Activated CD8-positive, alpha-beta memory T cell treated with anti-CD3 and anti-CD28 coated beads for 4 hours (primary cell): Measurements from ENCODE around the gene DEFB114.

Experiments
- DNase-seq, 2 donors: peaks; one replicate each; pipeline ENCODE4 v3.0.0-alpha.2; 2020; ENCODE audit warnings: low read depth in 2 of 2

The DEFB114 gene

DNA sequence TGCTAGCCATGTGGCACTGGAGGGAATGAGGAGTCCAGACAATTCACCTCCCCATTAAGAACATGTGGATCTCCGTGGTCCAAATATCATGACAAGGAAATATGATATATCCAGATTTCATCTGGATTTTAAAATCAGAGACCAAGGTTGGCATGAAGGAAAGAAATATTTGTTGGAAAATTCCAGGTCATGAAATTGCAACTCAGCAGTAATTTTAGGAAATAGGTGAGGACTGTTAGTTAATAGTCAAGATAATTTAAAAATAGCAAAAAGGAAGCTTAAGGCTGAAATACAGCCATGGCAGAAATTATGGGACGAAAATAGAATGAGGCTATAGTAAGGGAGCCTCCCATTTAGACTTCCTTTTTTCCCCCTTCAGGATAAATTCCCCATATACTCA is 26.9 kb downstream of the DEFB114 start:
- DNase-seq: no peak

DNA sequence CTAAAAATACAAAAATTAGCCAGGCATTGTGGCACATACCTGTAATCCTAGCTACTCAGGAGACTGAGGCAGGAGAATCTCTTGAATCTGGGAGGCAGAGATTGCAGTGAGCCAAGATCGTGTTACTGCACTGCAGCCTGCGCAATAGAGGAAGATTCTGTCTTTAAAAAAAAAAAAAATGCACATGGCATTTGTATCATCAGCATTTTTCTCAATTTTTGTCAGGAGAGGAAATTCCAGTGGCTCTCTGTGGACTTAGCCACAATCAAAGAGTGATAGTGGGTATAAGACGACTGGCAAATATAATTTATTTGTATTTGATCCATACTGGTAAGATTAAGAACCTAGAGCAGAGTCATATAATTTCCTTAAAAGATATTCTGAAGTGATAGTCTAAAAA is 28.6 kb downstream of the DEFB114 start:
- no peak for DNase-seq

DNA sequence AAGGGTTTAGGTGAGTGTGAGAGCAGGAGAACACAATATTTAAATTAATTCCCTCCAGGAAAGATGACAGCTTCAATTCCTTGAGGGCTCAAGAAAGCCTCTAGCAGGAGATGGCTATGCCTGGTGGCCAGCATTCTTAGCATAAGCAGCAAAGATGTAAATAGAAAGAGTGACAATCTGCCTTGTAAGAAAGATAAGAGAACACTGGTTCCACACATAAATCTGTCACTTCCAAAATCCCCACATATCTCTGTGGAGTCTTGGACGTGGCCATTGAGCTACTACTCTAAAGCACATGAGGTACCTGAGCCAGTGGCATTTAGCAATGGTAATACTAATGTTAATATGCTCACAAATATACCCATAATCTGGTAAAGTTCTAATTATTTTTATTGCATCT is 29.2 kb downstream of the DEFB114 start:
- DNase-seq: no peak

DNA sequence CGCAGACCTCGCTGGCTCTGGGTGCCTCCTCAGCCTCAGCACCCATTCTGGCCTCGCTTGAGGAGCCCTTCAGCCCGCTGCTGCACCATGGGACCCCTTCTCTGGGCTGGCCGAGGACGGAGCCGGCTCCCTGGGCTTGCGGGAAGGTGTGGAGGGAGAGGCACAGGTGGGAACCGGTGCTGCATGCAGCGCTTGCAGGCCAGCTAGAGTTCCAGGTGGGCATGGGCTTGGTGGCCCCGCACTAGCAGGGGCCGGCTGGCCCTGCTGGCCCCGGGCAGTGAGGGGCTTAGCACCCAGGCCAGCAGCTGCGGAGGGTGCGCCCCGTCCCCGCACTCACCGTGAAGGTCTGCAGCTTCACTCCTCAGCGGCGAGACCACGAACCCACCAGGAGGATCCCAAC is 30.4 kb downstream of the DEFB114 start:
- DNase-seq: no peak

DNA sequence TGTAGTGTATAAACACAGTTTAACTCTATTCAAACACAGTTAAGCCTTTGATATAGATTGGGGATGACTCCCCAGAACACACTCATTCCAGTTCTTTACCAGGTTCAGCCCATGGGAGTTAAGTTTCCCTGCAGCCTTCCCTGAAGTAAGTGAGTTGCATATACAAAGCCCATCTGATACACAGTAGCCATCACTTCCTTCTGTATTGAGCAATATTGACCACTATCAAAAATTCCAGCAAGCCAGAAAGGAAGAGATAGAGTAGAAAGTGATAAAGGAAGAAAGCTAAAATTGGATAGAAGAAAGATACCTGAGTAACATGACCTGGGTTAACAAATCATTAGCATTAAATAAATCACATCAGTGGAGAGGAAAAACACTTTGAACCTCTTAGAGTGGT is 34.6 kb downstream of the DEFB114 start:
- DNase-seq: no peak

DNA sequence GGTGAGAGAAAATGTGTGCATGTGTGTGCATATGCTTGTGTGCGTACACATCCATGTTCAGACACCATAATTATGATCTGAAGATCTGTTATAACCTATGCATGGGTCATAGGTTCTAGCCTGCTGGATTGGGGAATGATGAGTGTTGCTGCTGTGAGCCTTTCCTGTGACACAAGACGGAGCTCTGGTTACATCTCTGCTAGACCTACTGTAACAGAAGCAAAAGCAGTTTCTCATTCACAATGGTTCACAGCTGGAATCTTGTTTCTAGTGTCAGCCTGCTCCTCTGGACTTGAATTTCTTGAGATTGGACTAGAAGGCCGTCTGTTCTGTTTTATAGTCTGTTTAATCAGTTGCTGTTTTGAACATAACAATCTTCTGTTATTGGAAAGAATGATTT is 40.1 kb downstream of the DEFB114 start:
- no peak for DNase-seq

DNA sequence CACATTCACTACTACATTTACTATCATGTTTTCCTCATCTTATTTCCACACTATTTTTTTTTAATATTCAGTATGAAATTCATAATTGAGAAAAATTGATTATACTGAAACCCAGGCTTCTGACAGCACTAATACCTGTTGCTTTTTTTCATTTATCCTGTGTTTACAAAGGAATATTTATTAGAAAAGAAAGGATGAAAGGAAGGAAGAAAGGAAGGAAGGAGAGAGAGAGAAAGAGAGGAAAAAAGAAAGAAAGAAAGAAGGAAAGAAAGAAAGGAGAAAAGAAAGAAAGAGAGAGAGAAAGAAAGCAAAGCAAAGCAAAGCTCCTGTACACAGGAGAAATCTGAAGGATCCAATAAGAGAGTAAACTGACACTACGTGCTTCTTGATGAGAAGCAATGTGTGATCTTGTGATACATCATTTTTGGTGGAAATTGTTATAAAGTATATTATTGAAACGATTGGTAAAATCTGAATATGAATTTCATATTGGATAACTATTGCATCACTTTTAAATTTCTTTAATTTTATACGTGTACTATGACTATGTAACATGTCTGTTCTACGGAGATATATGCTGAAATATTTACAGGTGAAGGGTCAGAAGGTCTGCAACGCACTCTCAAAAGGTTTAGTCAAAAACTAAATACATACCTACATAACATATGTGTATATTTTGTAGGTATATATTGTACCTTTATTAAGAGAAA is 43.9 kb downstream of the DEFB114 start:
- no peak for DNase-seq

DNA sequence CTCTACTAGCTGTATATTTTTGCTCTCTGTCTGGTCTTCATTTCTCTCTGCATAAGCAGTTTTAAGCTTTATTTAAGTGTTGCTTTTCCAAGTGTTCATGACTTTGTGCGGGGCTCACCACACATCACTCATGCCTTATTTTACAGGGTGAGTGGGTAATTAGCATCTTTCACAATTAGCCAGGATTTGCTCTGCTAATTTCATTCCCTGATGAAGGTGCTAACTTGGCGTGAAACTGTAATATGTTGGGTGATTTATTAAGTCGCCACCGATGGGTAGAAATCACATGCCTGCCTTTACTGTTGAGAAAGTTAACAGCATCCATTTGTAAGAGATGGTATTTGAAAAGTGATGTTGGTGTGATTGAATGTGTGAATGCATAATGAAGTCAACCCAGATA is 44.7 kb downstream of the DEFB114 start:
- DNase-seq: no peak

DNA sequence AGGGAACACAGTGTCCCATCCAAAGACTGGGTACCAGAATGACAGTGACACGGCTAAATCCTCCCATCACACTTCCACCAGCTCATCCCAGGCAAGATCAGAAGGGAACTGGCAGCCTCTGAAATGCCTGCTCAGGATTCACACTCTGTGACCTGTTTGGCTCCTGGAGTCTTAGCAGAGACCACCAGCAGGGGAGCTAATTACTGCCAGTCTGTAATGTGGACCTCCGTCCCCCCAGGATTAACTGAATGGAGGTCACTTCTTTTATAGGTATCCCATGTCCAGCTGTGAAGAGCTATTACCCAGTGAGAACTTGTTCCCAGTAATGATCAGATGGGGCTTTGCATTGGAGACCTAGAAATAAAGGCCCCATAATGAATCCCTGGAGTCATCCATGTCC is 45.2 kb downstream of the DEFB114 start:
- no peak for DNase-seq

DNA sequence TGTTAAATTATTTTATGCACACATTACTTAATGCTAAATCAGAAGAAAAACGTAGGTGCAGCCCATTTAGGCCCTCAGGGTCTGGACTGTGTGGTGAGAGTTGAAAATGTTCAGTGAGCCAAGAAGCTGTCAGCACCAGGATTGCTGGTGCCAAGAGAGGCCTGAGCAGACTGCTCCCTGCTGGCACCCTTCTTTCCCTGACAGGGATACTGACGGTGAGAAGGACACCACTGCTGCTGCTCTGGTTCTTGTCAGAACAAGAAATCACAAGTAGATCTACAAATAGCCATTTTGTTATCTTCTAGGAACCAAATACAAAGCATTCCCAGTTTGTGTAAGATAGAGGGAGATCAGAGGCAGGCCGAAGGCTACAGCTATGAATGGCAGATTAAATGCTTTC is 48.9 kb downstream of the DEFB114 start:
- no peak for DNase-seq

DNA sequence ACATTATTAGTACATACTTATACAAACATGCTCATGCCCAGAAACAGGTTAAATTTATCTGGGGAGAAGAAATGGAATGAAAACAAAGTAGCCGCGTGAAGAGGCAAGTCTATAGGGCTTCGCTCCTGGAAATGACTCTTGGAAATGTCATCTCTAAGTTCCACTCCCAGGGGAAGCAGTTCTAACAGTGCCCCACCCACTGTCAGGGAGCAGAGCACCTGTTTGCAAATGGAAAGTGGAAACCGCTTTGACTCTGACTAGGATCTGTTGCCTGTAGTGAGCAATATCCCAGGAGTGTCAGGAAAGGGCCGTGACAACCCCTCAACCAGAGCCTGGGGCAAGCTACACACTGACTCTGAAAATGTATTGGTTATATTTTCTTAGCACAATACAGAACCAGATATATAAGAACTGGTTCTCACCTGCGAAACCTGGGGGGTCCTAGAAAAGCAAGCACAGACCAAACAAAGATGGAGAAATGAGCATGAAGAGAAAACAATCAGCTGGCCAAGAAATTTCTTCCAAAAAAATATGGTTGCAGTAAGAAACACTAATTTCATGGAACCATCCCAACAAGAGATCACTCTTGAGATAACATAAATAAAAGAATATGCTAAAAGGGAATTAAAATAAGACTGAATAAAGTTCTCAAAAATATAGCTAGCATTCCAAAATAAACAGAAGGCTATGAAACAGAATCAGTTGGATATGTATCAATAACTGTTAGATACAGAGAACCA is 50.2 kb downstream of the DEFB114 start:
- DNase-seq: no peak

DNA sequence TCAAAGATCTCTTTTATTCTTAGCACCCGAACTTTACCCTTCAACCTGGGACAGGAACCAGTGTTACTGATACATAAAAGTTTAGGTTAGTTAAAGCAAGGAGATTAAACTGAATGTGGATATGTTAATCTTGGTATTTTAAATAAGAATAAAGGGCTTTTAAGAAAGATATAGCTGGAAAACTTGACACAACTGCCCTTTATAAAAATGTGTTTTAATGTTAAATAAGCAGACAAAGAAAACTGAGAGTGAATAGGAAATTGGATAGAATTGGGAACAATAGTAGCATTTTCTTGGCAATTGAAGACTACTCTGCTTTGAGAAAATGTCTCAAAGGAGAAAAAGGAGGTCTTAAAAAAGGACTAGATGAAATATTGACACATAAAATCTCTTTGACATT is 51.8 kb downstream of the DEFB114 start:
- no peak for DNase-seq

DNA sequence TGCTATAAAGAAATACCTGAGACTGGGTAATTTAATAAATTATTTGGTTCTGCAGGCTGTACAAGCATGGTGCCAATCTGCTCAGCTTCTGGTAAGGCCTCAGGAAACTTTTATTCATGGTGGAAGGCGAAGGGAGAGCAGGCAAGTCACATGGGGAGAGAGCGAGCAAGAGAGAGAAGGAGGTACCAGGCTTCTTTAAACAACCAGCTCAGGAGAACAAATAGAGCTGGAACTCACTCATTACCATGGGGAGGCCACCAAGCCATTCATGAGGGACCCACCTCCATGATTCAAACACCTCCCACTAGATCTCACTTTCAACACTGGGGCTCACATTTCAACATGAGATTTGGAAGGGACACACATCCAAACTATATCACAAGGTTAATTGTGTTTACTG is 52.7 kb downstream of the DEFB114 start:
- no peak for DNase-seq
